OCI-LY3 (cell line): ENCODE results near the gene INSIG1.

ENCODE experiments used
- CTCF ChIP-seq: fragments of 200-600, 300-600 bp; sonication (generic); IDR thresholded peaks from 2 replicates; pipeline ENCODE4 v1.5.1; 2014; ENCODE audit warnings: antibody characterized with exemption, low read length, low read depth
- EZH2phosphoT487 ChIP-seq: fragments of 200-600 bp; shearing (Covaris generic); IDR thresholded peaks from 2 replicates; pipeline ENCODE4 v1.6.1; 2018; ENCODE audit warnings: antibody characterized with exemption, mixed run types, low read depth

GRCh38 chr7:155327590-155328320 is 30.1 kb downstream of the INSIG1 start:
- no peak for TF ChIP-seq CTCF
- TF ChIP-seq EZH2phosphoT487: no peak
